NOMO-1 treated with dmso at 0.1 percent for 144 hours (cell line): ENCODE data around the gene DNM3.
A peak's percentile ranks its signal among the peaks of the same experiment; 100 is the strongest.

Experiments used
- DNase-seq: peaks from one replicate; lab custom pipeline; 2025; ENCODE audit not compliant: unreplicated experiment; lab: John Stamatoyannopoulos, UW

The DNM3 gene

GRCh38 chr1:172268237-172268636 is 426.9 kb downstream of the DNM3 start:
- no peak for DNase-seq

- DNase-seq = no peak
Observed at GRCh38 chr1:172269084-172269483, 427.8 kb downstream of the DNM3 start.

- DNase-seq = no peak
Observed at GRCh38 chr1:172269644-172270043, 428.3 kb downstream of the DNM3 start.

GRCh38 chr1:172270605-172271004 is 429.3 kb downstream of the DNM3 start:
- DNase-seq = no peak

- DNase-seq = no peak
Observed at GRCh38 chr1:172272087-172272486, 430.8 kb downstream of the DNM3 start.

- no peak for DNase-seq
Observed at GRCh38 chr1:172273647-172274396, 432.5 kb downstream of the DNM3 start.

GRCh38 chr1:172275478-172275877 is 434.2 kb downstream of the DNM3 start:
- DNase-seq = no peak

GRCh38 chr1:172276120-172276818 is 435.0 kb downstream of the DNM3 start:
- no peak for DNase-seq

GRCh38 chr1:172277275-172277674 is 436.0 kb downstream of the DNM3 start:
- no peak for DNase-seq

- DNase-seq = no peak
Observed at GRCh38 chr1:172277989-172278388, 436.7 kb downstream of the DNM3 start.

- no peak for DNase-seq
Observed at GRCh38 chr1:172278478-172278877, 437.2 kb downstream of the DNM3 start.

- DNase-seq = no peak
Observed at GRCh38 chr1:172279939-172280636, 438.8 kb downstream of the DNM3 start.

- no peak for DNase-seq
Observed at GRCh38 chr1:172283766-172284165, 442.5 kb downstream of the DNM3 start.

- peak; percentile 44 for DNase-seq
Observed at GRCh38 chr1:172286629-172287076, 445.4 kb downstream of the DNM3 start.

GRCh38 chr1:172287208-172287607 is 445.9 kb downstream of the DNM3 start:
- no peak for DNase-seq

GRCh38 chr1:172288581-172288980 is 447.3 kb downstream of the DNM3 start:
- DNase-seq = no peak

- DNase-seq = no peak
Observed at GRCh38 chr1:172289448-172289847, 448.1 kb downstream of the DNM3 start.

- DNase-seq = no peak
Observed at GRCh38 chr1:172292840-172293239, 451.5 kb downstream of the DNM3 start.

GRCh38 chr1:172293429-172293828 is 452.1 kb downstream of the DNM3 start:
- DNase-seq = no peak

- DNase-seq = no peak
Observed at GRCh38 chr1:172298141-172298540, 456.8 kb downstream of the DNM3 start.

- DNase-seq = no peak
Observed at GRCh38 chr1:172298911-172299310, 457.6 kb downstream of the DNM3 start.

GRCh38 chr1:172299515-172299914 is 458.2 kb downstream of the DNM3 start:
- no peak for DNase-seq
